Heart left ventricle (tissue), 13 donors: Measurements from ENCODE around the gene TEX13B.
A peak's percentile ranks its signal among the peaks of the same experiment; 100 is the strongest.

Source experiments
- POLR2A ChIP-seq, 2 donors: fragments of 450-650 bp; IDR thresholded peaks; one replicate each; pipeline ENCODE4 v1.6.1; 2017; ENCODE audit warnings: antibody characterized with exemption in 2 of 2, mild to moderate bottlenecking in 2 of 2, moderate library complexity in 2 of 2
- TF ChIP-seq, protein P1 (sequence below), 12 donors: fragments of 200-600 bp; sonication (generic) in 4 of 12; IDR thresholded peaks; one replicate each; pipeline versions ENCODE4 v1.5.0 to v1.8.0; 2018 to 2022; ENCODE audit warnings: antibody characterized with exemption in 12 of 12, mild to moderate bottlenecking in 5 of 12
- donor health status: ischemic (EF 13 %, LVEDD 7.1; RV severe dilation, severe dysfunction).
- donor health status: DM: no; HTN: yes; CAD: no.
- donor health status: DM: no; HTN: no; CAD: no.
- donor health status: ischemic (EF 25% LVEDD 6.9; RV normal size, moderate dysfunction).
- donor health status: ischemic (EF 25% LVEDD 5.7; RV mildly dilated, moderate dysfunction).
- donor health status: ischemic (EF 35%, LVEDD 5.7; RV mildly dilated, moderate dysfunction).
- donor health status: nonischemic (EF 11% LVEDD 7.7; RV severe dilation, severe dysfunction).
- donor health status: DM: yes; HTN: yes; CAD: no.
- donor health status: PGD.
- donor health status: ischemic (EF 29% LVEDD 5.4; RV normal size, mild dysfunction).
- donor health status: nonischemic (EF 23%, LVEDD 6.1; RV moderate dilation, normal function).

DNA sequence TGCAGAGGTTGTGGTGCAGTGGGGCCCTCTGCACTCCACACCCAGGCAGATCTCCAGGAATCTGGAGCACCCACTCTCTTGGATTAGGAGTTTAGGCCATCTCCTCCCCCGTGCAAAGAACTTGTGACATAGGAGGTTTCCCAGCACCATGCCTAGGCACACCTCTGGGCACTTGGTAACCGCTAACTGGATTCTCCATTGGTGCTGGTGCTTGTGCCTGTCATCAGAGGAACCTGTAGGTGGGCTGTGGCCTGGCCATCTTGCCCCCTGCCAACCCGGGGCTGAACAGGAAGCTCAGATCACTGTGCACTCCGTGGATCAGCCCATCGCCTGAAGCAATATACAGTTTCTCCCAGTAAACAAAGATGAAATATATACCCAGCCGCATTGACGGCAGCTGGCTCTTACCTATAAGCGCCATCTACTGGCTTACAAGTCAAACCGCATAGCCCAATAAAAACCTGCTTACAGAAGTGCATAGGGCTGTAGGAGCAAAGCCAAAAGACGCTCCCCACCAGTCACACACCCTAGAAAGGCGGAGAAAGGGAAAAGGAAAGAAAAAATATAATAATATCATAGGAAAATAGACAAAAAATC lies 19.1 kb upstream of the TEX13B start:
- TF ChIP-seq, protein P1, sequence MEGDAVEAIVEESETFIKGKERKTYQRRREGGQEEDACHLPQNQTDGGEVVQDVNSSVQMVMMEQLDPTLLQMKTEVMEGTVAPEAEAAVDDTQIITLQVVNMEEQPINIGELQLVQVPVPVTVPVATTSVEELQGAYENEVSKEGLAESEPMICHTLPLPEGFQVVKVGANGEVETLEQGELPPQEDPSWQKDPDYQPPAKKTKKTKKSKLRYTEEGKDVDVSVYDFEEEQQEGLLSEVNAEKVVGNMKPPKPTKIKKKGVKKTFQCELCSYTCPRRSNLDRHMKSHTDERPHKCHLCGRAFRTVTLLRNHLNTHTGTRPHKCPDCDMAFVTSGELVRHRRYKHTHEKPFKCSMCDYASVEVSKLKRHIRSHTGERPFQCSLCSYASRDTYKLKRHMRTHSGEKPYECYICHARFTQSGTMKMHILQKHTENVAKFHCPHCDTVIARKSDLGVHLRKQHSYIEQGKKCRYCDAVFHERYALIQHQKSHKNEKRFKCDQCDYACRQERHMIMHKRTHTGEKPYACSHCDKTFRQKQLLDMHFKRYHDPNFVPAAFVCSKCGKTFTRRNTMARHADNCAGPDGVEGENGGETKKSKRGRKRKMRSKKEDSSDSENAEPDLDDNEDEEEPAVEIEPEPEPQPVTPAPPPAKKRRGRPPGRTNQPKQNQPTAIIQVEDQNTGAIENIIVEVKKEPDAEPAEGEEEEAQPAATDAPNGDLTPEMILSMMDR (IDR thresholded peaks at IDR 0.05) = peak in 8 of 12 donors; percentile 14 to 49 (median 34)
- TF ChIP-seq POLR2A (IDR thresholded peaks at IDR 0.05) = no peak
